Glomerular visceral epithelial cell (primary cell): ENCODE data around the gene PLAAT4.
A peak's percentile ranks its signal among the peaks of the same experiment; 100 is the strongest.
"Not testable (repeated sequence)": the region's sequence is repeated elsewhere in the genome, so short reads cannot be mapped to it uniquely, and the experiment has no call there.

Experiments
- DNase-seq: peaks from one replicate; pipeline ENCODE4 v3.0.0-alpha.2; 2016; ENCODE audit errors: extremely low spot score

The PLAAT4 gene

DNA sequence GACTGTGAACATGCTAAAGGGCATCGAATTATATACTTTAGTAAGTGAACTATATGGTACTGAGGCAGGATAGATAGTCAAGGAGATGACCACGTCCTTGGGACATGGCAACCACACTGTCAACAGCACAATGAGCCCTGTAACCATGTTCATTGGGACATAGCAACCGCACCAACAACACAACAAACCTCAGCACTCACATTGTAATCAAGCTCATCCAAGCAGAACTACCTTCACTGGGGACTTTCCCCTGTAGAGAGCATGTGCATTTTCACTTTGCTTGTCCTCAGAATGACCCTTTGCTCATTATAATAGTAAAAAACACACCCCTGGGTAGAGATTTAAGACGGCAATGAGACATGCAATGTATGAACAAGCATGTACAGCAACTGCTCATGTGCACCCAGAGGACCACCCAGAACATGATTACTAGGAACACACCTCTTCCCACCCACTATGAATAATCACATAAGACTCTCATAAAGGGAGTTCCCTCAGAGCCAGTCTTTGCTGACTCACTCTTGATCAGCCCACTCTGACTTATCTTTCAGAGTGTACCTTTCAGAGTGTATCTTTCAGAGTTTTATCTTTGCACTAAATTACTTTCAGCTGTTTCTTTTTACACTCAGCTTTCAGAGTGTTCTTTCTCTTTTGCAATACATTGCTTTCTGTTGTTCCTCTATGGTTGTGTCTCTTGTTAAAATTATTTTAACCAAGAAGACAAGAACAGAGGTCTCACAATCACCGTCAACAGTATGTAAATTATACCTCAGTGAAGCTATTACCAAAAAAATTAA lies 30.6 kb downstream of the PLAAT4 start:
- peak; percentile 96 for DNase-seq

DNA sequence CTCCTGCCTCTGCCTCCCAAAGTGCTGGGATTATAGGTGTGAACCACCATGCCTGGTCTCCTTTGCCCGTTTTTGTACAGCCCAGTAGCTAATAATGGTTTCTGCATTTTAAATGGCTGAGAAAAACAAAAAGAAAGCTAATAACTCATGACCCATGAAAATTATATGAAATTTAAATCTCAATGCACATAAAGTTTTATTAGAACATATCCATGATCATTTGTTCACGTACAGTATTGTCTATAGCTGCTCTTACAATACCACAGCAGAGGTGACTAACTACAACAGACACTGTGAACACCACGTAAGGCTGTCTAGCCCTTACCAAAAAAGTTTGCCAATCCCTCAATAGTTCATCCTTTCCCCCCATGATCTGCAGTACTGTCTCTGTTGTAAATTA lies 33.0 kb downstream of the PLAAT4 start:
- no peak for DNase-seq

GRCh38 chr11:63572026-63572688 lies 35.5 kb downstream of the PLAAT4 start:
- DNase-seq: no peak

DNA sequence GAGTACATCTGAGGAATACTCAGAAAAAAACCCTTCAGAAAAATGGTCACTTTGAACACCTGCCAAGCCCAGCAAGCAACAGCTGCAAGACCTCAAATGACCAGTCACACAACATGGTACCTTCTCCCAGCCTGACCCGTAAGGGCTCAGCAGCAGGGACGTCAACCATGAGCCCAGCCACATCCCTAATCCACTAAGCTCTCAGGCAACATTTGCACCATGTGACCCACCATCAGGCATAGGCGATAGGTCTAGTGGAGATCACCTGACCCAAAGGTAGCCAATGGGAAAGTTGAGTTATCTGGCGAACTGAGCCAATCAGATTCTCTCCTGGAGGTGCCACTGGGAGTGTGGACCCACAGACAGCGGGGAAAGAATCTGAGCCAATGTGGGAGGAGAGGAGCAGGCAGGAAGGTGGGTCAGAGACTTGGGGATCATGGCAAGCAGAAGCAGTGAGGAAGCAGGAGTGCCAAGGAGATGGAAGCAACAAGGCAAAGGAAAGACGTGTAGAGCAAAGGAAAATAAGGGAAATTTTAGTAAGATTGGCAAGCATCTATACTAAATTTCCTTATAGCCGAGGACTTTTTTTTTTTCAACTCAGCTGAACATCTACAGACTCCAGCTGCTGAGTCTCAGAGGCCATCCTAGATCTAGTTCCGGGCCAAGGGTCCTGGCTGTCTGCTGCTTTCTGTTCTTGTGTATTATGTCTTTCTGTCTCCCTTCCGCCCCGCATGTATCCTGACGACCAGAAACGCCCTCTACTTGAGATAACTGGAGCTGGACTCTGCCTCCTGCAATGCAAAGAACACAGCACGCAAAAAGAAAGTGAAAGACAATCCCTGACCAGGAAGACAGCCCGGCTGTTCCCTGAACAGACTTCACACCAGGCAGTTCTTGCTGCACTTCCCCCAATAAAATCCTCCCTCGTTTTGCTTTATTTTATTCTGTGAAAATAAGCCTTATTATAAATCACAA lies 37.6 kb downstream of the PLAAT4 start:
- no peak for DNase-seq

- no peak for DNase-seq
These were observed 38.4 kb downstream of the PLAAT4 start for GRCh38 chr11:63574856-63575602.

- DNase-seq: not testable (repeated sequence)
These were observed 42.3 kb downstream of the PLAAT4 start for GRCh38 chr11:63578882-63579281.

DNA sequence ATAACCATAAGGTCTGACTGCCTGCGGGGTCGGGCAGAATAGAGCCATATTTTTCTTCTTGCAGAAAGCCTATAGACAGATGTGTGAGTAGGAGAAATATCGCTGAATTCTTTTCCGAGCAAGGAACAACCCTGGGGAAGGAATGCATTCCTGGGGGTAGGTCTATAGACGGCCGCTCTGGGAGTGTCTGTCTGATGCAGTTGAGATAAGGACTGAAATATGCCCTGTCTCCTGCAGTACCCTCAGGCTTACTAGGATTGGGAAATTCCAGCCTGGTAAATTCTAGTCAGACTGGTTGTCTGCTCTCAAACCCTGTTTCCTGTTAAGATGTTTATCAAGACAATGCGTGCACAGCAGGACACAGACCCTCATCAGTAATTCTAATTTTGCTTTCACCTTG lies 44.6 kb downstream of the PLAAT4 start:
- DNase-seq: not testable (repeated sequence)

DNA sequence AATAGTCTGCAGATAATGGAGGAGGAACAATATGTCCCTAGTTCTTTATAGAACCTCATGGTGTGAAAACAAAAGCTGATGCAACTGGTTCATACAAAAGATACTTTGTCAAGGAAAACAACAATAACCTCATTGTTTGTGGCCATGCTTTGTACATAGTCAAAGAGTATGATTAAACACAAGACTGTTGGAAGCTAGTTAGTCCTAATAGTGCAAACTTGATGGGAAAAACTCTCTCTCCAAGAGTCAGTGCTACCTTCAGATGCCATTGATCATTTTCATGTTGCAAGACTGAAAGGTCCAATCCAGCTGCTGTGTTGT lies 46.7 kb downstream of the PLAAT4 start:
- DNase-seq: no peak

- no peak for DNase-seq
These were observed 50.0 kb downstream of the PLAAT4 start for GRCh38 chr11:63586451-63587166.

- no peak for DNase-seq
These were observed 52.4 kb downstream of the PLAAT4 start for GRCh38 chr11:63589000-63589399.

DNA sequence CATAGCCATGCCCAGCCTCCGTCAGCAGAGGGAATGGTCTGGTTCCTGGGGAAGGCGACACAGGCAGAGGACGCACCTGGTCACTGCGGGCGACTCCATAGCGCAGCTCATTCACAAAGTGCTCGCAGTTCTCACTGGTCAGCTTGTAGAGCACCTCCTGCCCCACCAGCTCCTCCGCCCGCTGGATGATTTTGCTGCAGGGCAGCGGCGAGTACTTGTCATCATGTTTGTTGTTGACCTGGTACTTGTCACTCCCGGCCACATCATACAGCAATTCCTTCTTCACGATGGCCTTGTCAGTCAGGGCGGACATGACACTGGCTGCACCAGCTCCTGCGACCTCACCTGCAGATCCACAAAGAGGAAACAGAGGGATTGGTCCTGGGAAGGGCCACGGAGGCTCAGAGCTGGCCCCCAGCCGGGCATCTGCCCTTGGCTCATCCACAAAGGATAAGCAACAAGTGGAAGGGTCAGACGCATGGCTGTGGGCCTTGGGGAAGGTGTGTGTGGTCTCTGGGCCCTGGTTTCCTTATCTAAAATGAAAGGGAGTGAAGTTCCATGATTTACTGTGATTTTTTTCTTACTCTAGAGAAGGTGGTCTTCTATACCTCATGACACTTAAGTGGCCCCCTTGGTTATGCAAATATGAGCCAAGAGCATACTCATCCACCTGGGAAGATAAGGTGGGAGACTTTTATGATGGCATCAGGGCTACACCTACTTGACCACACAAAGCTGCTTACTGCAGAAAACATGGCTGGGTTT lies 53.6 kb downstream of the PLAAT4 start:
- DNase-seq: no peak

- DNase-seq: peak; percentile 37
These were observed 56.4 kb downstream of the PLAAT4 start for GRCh38 chr11:63592975-63593395.

DNA sequence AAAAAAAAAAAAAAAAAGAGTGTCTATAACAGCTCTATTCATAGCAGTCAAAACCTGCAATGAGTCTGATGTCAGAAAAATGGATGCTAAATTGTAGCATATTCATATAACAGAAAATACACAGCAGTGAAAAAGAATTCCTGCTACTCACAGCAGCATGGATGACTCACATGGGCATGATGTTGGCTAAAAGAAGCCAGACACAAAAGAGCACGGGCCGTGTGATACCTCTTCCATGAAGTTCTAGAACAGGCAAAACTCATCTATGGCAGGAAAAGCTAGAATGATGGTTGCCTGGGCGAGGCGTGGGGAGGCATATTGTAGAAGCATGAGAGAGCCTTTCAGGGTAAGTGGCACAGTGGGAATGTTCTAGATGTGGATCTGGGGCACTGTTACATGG lies 58.7 kb downstream of the PLAAT4 start:
- DNase-seq: peak; percentile 35
